ENCODE results near the gene IGSF21.
A peak's percentile ranks its signal among the peaks of the same experiment; 100 is the strongest.

Gene IGSF21

GRCh38 chr1:18085387-18086074, 22.1 kb upstream of the IGSF21 start:
- H3K4me3 ChIP-seq (ENCODE audit: control insufficient read depth, low read depth, low read length): no peak overlapping the region
- TF ChIP-seq, protein P1, sequence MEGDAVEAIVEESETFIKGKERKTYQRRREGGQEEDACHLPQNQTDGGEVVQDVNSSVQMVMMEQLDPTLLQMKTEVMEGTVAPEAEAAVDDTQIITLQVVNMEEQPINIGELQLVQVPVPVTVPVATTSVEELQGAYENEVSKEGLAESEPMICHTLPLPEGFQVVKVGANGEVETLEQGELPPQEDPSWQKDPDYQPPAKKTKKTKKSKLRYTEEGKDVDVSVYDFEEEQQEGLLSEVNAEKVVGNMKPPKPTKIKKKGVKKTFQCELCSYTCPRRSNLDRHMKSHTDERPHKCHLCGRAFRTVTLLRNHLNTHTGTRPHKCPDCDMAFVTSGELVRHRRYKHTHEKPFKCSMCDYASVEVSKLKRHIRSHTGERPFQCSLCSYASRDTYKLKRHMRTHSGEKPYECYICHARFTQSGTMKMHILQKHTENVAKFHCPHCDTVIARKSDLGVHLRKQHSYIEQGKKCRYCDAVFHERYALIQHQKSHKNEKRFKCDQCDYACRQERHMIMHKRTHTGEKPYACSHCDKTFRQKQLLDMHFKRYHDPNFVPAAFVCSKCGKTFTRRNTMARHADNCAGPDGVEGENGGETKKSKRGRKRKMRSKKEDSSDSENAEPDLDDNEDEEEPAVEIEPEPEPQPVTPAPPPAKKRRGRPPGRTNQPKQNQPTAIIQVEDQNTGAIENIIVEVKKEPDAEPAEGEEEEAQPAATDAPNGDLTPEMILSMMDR (IDR thresholded peaks at IDR 0.05; ENCODE audit: control insufficient read depth, insufficient read depth, low read depth, low read length, missing control alignments): no peak

DNA sequence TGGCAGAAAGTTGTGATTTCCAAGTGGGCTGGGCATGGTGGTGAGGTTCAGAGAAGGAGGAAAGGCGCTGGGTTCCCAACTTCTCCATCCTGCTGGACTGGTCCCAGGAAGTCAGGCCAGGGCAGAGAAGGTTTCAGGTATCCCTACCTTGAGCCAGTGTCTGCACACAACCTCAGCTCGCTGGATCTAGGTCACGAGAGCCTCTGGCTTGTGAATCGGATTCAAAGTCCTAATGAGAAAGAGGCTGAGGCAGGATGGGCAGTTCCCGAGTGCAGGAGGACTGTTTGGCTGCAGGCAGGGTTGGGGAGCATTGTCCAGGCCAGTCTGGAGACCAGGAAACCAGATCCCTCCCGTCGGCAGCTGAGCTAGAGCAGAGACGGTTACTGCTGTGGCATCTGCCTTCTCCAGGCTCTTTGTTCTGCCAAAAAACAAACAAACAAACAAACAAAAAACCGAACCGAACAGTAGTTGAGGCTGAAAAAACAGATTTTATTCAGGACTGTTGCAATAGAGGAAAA, 19.5 kb upstream of the IGSF21 start:
- H3K4me3 ChIP-seq (ENCODE audit: control insufficient read depth, low read depth, low read length): no peak overlapping the region
- no peak for DNase-seq (ENCODE audit: low read depth)
- TF ChIP-seq, protein P1 (IDR thresholded peaks at IDR 0.05; ENCODE audit: control insufficient read depth, insufficient read depth, low read depth, low read length, missing control alignments): no peak

More at GRCh38 chr1:18085387-18086074, 22.1 kb upstream of the IGSF21 start:
- DNase-seq (ENCODE audit: low read depth): no peak

DNA sequence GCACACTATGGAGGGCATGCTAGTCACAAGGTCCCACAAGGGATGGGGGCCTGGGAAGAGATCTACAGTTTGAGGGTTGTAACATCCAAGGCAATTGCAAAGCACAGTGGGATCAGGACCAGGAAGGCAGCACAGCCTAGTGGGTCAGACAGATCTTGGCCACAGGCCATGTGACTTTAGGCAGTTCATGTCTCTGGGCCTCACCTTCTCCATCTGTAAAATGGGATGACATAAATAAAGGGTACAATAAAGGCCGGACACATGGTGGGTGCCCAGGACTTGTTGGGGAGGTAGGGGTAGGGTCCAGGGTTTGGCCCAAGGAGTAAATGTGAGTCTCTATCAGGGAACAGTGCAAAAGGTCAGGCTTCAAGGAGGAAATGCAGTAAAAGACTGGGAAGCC, 18.1 kb upstream of the IGSF21 start:
- TF ChIP-seq, protein P1 (IDR thresholded peaks at IDR 0.05; ENCODE audit: control insufficient read depth, insufficient read depth, low read depth, low read length, missing control alignments): no peak
- no peak for DNase-seq (ENCODE audit: low read depth)
- no peak overlapping the region for H3K4me3 ChIP-seq (ENCODE audit: control insufficient read depth, low read depth, low read length)

DNA sequence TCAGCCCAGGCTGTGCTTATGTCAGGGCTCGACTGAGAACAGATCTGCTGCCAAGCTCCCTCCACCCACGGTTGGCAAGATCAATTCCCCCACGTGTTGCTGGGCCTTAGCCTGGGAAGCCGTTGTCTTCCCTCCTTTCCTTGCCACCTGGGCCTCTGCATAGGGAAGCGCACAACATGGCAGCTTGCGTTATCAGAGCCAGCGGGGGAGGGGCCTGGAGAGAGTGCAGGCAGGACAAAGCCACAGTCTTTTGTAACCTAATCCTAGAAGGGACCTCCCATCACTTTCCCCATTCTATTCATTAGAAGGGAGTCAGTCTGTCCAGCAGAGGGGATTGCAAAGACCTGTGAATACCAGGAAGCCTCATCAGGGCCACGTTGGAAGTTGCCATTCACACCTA, 17.0 kb upstream of the IGSF21 start:
- TF ChIP-seq, protein P1 (IDR thresholded peaks at IDR 0.05; ENCODE audit: control insufficient read depth, insufficient read depth, low read depth, low read length, missing control alignments): no peak
- DNase-seq (ENCODE audit: low read depth): no peak
- H3K4me3 ChIP-seq (ENCODE audit: control insufficient read depth, low read depth, low read length): no peak overlapping the region

DNA sequence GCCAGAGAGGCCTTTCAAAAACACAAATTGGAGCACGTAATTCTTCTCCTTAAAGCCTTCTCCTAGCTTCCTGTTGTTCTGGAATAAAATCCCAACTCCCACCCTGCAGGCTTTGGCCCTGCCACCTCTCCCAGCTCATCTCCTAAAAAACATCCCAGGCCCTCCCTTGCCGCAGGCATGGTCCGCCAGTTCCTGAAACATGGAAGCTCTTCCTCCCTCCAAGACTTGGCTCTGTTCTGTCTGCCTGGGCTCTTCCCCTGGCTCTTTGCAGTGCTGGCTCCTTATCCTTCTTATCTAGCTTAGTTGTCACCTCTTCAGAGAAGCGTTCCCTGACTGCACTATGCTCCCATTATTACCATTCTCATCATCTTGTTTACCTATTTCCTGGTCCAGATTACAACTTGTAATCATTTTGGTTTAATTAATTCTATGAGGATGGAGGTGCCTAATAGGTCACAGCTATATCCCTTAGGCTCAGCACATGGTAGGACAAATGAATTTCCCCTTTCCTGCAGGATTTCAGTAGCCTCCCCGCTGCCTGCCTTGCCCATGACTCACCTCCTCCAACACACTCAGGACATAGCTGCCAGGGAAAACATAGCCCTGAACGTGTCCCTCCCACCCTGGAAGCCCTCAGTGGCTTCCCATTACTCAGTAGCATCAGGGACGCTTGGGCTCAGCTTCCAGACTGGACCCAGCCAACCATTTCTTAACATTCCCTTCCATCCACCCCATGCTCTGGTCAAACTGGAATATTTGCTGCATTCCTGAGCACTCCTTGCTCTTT, 15.7 kb upstream of the IGSF21 start:
- DNase-seq (ENCODE audit: low read depth): peak; percentile 20
- TF ChIP-seq, protein P1 (IDR thresholded peaks at IDR 0.05; ENCODE audit: control insufficient read depth, insufficient read depth, low read depth, low read length, missing control alignments): no peak
- H3K4me3 ChIP-seq (ENCODE audit: control insufficient read depth, low read depth, low read length): no peak overlapping the region

- no peak for DNase-seq (ENCODE audit: low read depth)
- TF ChIP-seq, protein P1 (IDR thresholded peaks at IDR 0.05; ENCODE audit: control insufficient read depth, insufficient read depth, low read depth, low read length, missing control alignments): no peak
- H3K4me3 ChIP-seq (ENCODE audit: control insufficient read depth, low read depth, low read length): no peak overlapping the region
Observed at GRCh38 chr1:18093193-18093592, 14.4 kb upstream of the IGSF21 start.

Data from AG09309 (cell line).